Esophagus squamous epithelium (tissue), 5 donors: ENCODE results near the gene CDC25B. TPM values are rescaled to one million over a fixed set of nuclear protein-coding genes. Genes with fewer than 3 reads are reported as not detected.
"Not testable (repeated sequence)": the region's sequence is repeated elsewhere in the genome, so short reads cannot be mapped to it uniquely, and the experiment has no call there.

Experiments
- DNase-seq: peaks from one replicate; lab custom pipeline; 2025; lab: John Stamatoyannopoulos, UW
- H3K27ac ChIP-seq, 4 donors: fragments of 200-600 bp; sonication (generic); one replicate each; pipeline ENCODE4 v1.5.1; 2016 to 2019; ENCODE audit warnings: mild to moderate bottlenecking in 1 of 4
- H3K27me3 ChIP-seq, 4 donors: fragments of 200-600 bp; sonication (generic); 1 replicate in 3 of 4; 2 replicates in 1 of 4; pipeline versions ENCODE4 v1.5.1 to v1.6.0; 2017 to 2021; ENCODE audit warnings: antibody characterized with exemption in 1 of 4
- H3K36me3 ChIP-seq, 3 donors: fragments of 200-600 bp; sonication (generic); one replicate each; pipeline ENCODE4 v1.5.1; 2016 to 2019
- H3K4me1 ChIP-seq, 3 donors: fragments of 200-600 bp; sonication (generic); one replicate each; pipeline ENCODE4 v1.5.1; 2017 to 2019
- H3K4me3 ChIP-seq, 4 donors: fragments of 200-600 bp; sonication (generic); 1 replicate in 3 of 4; 2 replicates in 1 of 4; pipeline ENCODE4 v1.5.1; 2016 to 2019; ENCODE audit warnings: mild to moderate bottlenecking in 2 of 4, moderate library complexity in 1 of 4
- H3K9me3 ChIP-seq, 3 donors: fragments of 200-600 bp; sonication (generic); one replicate each; pipeline ENCODE4 v1.5.1; 2016 to 2019
- CTCF ChIP-seq, 6 experiments: fragments of 450-650 bp in 4 of 6; fragments of 200-600 bp in 2 of 6; sonication (generic) in 2 of 6; IDR thresholded peaks; one replicate each; pipeline ENCODE4 v1.5.1; 2016 to 2019; ENCODE audit warnings: antibody characterized with exemption in 6 of 6, mild to moderate bottlenecking in 4 of 6, moderate library complexity in 4 of 6
- POLR2A ChIP-seq, 4 donors: fragments of 450-650 bp; IDR thresholded peaks; one replicate each; pipeline ENCODE4 v1.6.1; 2017; ENCODE audit warnings: antibody characterized with exemption in 4 of 4, mild to moderate bottlenecking in 4 of 4, moderate library complexity in 3 of 4
- WGBS, 2 donors: methylation state at CpG; one replicate each; pipeline ENCODE4 v1.1.5; 2018; 5-methylcytosine and 5-hydroxymethylcytosine counted together
- intact Hi-C: fragments of 100-400 bp; cut with DNase I; formaldehyde crosslinking; loops from one replicate; pipeline ENCODE4 v1.15.0; 2022
- total RNA-seq, 4 donors: library from RNA; depleted of rRNA; stranded (reverse); fragments of >200 nt; gene quantifications; one replicate each; pipeline ENCODE4 v1.1.0, GENCODE V29; 2016
- donor health status: DM: yes; HTN: yes; CAD: no.

CDC25B gene
- total RNA-seq, 4 donors from 2014 or later = 15.6 to 26.2 (median 18.1) TPM

- DNase-seq = no peak
- Histone ChIP-seq H3K27me3 (no peaks in the 10 kb centered on the region), H3K4me3 (no peak overlapping the region), H3K27ac (no peak overlapping the region), H3K36me3 (peaks cover 13 to 64% (median 22%) of the 10 kb centered on the region in 3 donors), H3K9me3 (no peaks in the 10 kb centered on the region), H3K4me1 (peaks cover 13 to 25% (median 15%) of the 10 kb centered on the region in 3 donors)
- 91% methylated on average over 12 of the region's 20 CpGs; no CpG with 5 or more reads in 1 of the 2 donors for WGBS, 2 donors
- intact Hi-C loops = loop anchor here (5.0 kb wide), 1 partner anchor 42 kb away; the partner anchor contains the start of gene SPEF1
- TF ChIP-seq POLR2A (IDR thresholded peaks at IDR 0.05) = no peak
- TF ChIP-seq CTCF (IDR thresholded peaks at IDR 0.05) = no peak
These were observed 27.8 kb downstream of the CDC25B start for GRCh38 chr20:3823881-3824280.

- Histone ChIP-seq H3K27me3 (no peaks in the 10 kb centered on the region), H3K4me1 (peaks cover 6 to 13% (median 6%) of the 10 kb centered on the region in 3 donors), H3K27ac (no peak overlapping the region), H3K9me3 (no peaks in the 10 kb centered on the region), H3K4me3 (no peak overlapping the region), H3K36me3 (peaks cover 13 to 68% (median 22%) of the 10 kb centered on the region in 3 donors)
- no peak for DNase-seq
- WGBS, 2 donors = 72 to 81% methylated on average over 5 of the region's 7 CpGs
- intact Hi-C loops = no loop called here
- TF ChIP-seq POLR2A (IDR thresholded peaks at IDR 0.05) = no peak
- no peak for TF ChIP-seq CTCF (IDR thresholded peaks at IDR 0.05)
These were observed 29.4 kb downstream of the CDC25B start for GRCh38 chr20:3825526-3825925.

GRCh38 chr20:3826420-3826819 lies 30.3 kb downstream of the CDC25B start:
- Histone ChIP-seq H3K4me1 (peaks cover 2 to 7% (median 3%) of the 10 kb centered on the region in 3 donors), H3K27me3 (no peaks in the 10 kb centered on the region), H3K36me3 (peaks cover 13 to 68% (median 22%) of the 10 kb centered on the region in 3 donors), H3K4me3 (no peak overlapping the region), H3K9me3 (no peaks in the 10 kb centered on the region), H3K27ac (no peak overlapping the region)
- intact Hi-C loops = no loop called here
- TF ChIP-seq CTCF (IDR thresholded peaks at IDR 0.05) = no peak
- TF ChIP-seq POLR2A (IDR thresholded peaks at IDR 0.05) = no peak
- no peak for DNase-seq
- 40 to 77% methylated on average over 1 to 3 of the region's 4 CpGs for whole genome bisulfite sequencing, 2 donors

GRCh38 chr20:3828798-3829197 lies 32.7 kb downstream of the CDC25B start:
- intact Hi-C loops = no loop called here
- no peak for DNase-seq
- Histone ChIP-seq H3K9me3 (no peaks in the 10 kb centered on the region), H3K4me3 (no peak overlapping the region), H3K27ac (no peak overlapping the region), H3K36me3 (peaks cover 5 to 54% (median 12%) of the 10 kb centered on the region in 3 donors), H3K4me1 (no peaks in the 10 kb centered on the region), H3K27me3 (no peaks in the 10 kb centered on the region)
- 79 to 88% methylated on average over 3 of the region's 3 CpGs for WGBS, 2 donors
- no peak for TF ChIP-seq CTCF (IDR thresholded peaks at IDR 0.05)
- no peak for TF ChIP-seq POLR2A (IDR thresholded peaks at IDR 0.05)

GRCh38 chr20:3829891-3830290 lies 33.8 kb downstream of the CDC25B start:
- WGBS, 2 donors = 83 to 92% methylated on average over 4 to 5 of the region's 5 CpGs
- H3K4me3 ChIP-seq, H3K4me1 ChIP-seq, H3K27me3 ChIP-seq, intact Hi-C loops, H3K27ac ChIP-seq, DNase-seq, H3K9me3 ChIP-seq: not testable (repeated sequence)
- H3K36me3 ChIP-seq = peaks cover 0 to 50% (median 4%) of the 10 kb centered on the region in 3 donors

GRCh38 chr20:3836132-3836531 lies 40.0 kb downstream of the CDC25B start:
- TF ChIP-seq POLR2A (IDR thresholded peaks at IDR 0.05) (no peak), CTCF (IDR thresholded peaks at IDR 0.05) (no peak)
- no peaks in the 10 kb centered on the region for H3K27me3 ChIP-seq
- no peaks in the 10 kb centered on the region for H3K9me3 ChIP-seq
- no peak overlapping the region for H3K4me3 ChIP-seq
- H3K27ac ChIP-seq = no peak overlapping the region
- intact Hi-C loops = no loop called here
- peaks cover 0 to 16% (median 0%) of the 10 kb centered on the region in 3 donors for H3K36me3 ChIP-seq
- DNase-seq = no peak
- WGBS, 2 donors = 91 to 96% methylated on average over 4 of the region's 4 CpGs
- H3K4me1 ChIP-seq = no peaks in the 10 kb centered on the region
